Urothelium cell line (cell line): Measurements from ENCODE around the gene OSTF1.

Experiments
- DNase-seq: peaks from one replicate; pipeline ENCODE4 v3.0.0; 2011; ENCODE audit warnings: low spot score, mixed read lengths
- FAIRE-seq: peaks from 2 replicates; lab custom pipeline; 2011; peaks lifted over from hg19 to GRCh38; lab: Jason Lieb, UNC

The OSTF1 gene

GRCh38 chr9:75161116-75161857 is 73.0 kb downstream of the OSTF1 start:
- DNase-seq (no peak), FAIRE-seq (no peak)

- no peak for FAIRE-seq
- no peak for DNase-seq
Measured at GRCh38 chr9:75163764-75164163, 75.5 kb downstream of the OSTF1 start.

- DNase-seq, result no peak
- FAIRE-seq, result no peak
Measured at GRCh38 chr9:75164573-75164972, 76.3 kb downstream of the OSTF1 start.

GRCh38 chr9:75167281-75167680 is 79.0 kb downstream of the OSTF1 start:
- no peak for DNase-seq
- FAIRE-seq, result no peak

- FAIRE-seq (no peak), DNase-seq (no peak)
Measured at GRCh38 chr9:75168270-75169178, 80.2 kb downstream of the OSTF1 start.

GRCh38 chr9:75169623-75170022 is 81.3 kb downstream of the OSTF1 start:
- FAIRE-seq (no peak), DNase-seq (peak; percentile 15)

- no peak for DNase-seq
Measured at GRCh38 chr9:75170898-75171360, 82.6 kb downstream of the OSTF1 start.

GRCh38 chr9:75175395-75175794 is 87.1 kb downstream of the OSTF1 start:
- FAIRE-seq (no peak), DNase-seq (no peak)

More at GRCh38 chr9:75170898-75171360, 82.6 kb downstream of the OSTF1 start:
- FAIRE-seq, result no peak

GRCh38 chr9:75176037-75176436 is 87.7 kb downstream of the OSTF1 start:
- no peak for FAIRE-seq
- no peak for DNase-seq

GRCh38 chr9:75181750-75182149 is 93.4 kb downstream of the OSTF1 start:
- peak; percentile 32 for DNase-seq
- no peak for FAIRE-seq

- DNase-seq (no peak), FAIRE-seq (no peak)
Measured at GRCh38 chr9:75183306-75183705, 95.0 kb downstream of the OSTF1 start.

- FAIRE-seq, result no peak
- no peak for DNase-seq
Measured at GRCh38 chr9:75184471-75184870, 96.2 kb downstream of the OSTF1 start.

- DNase-seq, result peak; percentile 50
- FAIRE-seq, result no peak
Measured at GRCh38 chr9:75185585-75186170, 97.4 kb downstream of the OSTF1 start.

GRCh38 chr9:75186767-75187380 is 98.6 kb downstream of the OSTF1 start:
- FAIRE-seq (no peak), DNase-seq (no peak)

GRCh38 chr9:75188756-75189155 is 100.4 kb downstream of the OSTF1 start:
- no peak for DNase-seq
- FAIRE-seq, result no peak

GRCh38 chr9:75190762-75191161 is 102.4 kb downstream of the OSTF1 start:
- no peak for DNase-seq
- FAIRE-seq, result no peak
